Activated B cell treated with CpG ODN at 0.5 μM for 24 hours (primary cell): ENCODE measurements around the gene DONSON. TPM values are rescaled to one million over a fixed set of nuclear protein-coding genes. Genes with fewer than 3 reads are reported as not detected.
"Not testable (repeated sequence)": the region's sequence is repeated elsewhere in the genome, so short reads cannot be mapped to it uniquely, and the experiment has no call there.

Experiments used
- ATAC-seq: fragments of 200-7000 bp; cut with Tn5 transposase; one replicate; pipeline ENCODE4 v1.10.0; 2021; ENCODE audit warnings: low read depth, mild to moderate bottlenecking, moderate library complexity
- CTCF ChIA-PET: fragments of 350-600 bp; sonication (Branson Sonifier 250); formaldehyde crosslinking; loops from one replicate; lab custom pipeline; 2021; ENCODE audit warnings: antibody characterized with exemption; lab: Charles Lee
- POLR2A ChIA-PET: fragments of 350-600 bp; sonication (Branson Sonifier 250); formaldehyde crosslinking; loops from one replicate; lab custom pipeline; 2021; ENCODE audit warnings: antibody characterized with exemption; lab: Charles Lee
- DNase-seq: peaks from one replicate; pipeline ENCODE4 v3.0.0; 2022
- H3K27ac Mint-ChIP-seq: one replicate; pipeline ENCODE4 v1.8.0; 2020; ENCODE audit warnings: mixed read lengths
- H3K27me3 Mint-ChIP-seq: one replicate; pipeline ENCODE4 v1.8.0; 2021; ENCODE audit warnings: mixed read lengths
- H3K36me3 Mint-ChIP-seq: one replicate; pipeline ENCODE4 v1.8.0; 2021; ENCODE audit warnings: low read depth, mixed read lengths
- H3K4me1 Mint-ChIP-seq: one replicate; pipeline ENCODE4 v1.8.0; 2021; ENCODE audit warnings: mixed read lengths
- H3K4me3 Mint-ChIP-seq: one replicate; pipeline ENCODE4 v1.8.0; 2020; ENCODE audit warnings: mild to moderate bottlenecking, mixed read lengths
- H3K9me3 Mint-ChIP-seq: one replicate; pipeline ENCODE4 v1.8.0; 2020; ENCODE audit warnings: mixed read lengths
- CTCF ChIP-seq: fragments of 200-600 bp; IDR thresholded peaks from one replicate; pipeline ENCODE4 v1.8.0; 2022; ENCODE audit warnings: antibody characterized with exemption, mild to moderate bottlenecking
- intact Hi-C: fragments of 100-400 bp; cut with micrococcal nuclease; formaldehyde crosslinking; loops from one replicate; pipeline ENCODE4 v1.15.1; 2024
- total RNA-seq: library from RNA; stranded (reverse); gene quantifications from 2 replicates; pipeline ENCODE4 v1.2.3, GENCODE V29; 2022

DONSON gene
- 4.4 and 4.7 TPM in 2 replicates for total RNA-seq

GRCh38 chr21:33588485-33589335, at the start of gene DONSON:
Gene DONSON, minus strand, starts transcription at chr21:33588684. Its CDS starts 43 bp downstream, at chr21:33588641.
- POLR2A ChIA-PET, result interaction anchor here (0.7 to 2.0 kb wide), 9 partner anchors 15 to 147 kb away, joined by 3 to 22 read pairs (median 5); partner anchors contain the start of genes CRYZL1, DNAJC28, GART and SON
- DNase-seq (peak; percentile 94), ATAC-seq (peak; percentile 95)
- H3K27ac Mint-ChIP-seq, result peak within 1 kb of the TSS; percentile 56
- TF ChIP-seq CTCF, result no peak
- CTCF ChIA-PET, result interaction anchor here (0.8 to 1.5 kb wide), 3 partner anchors 17 to 257 kb away, joined by 3 to 10 read pairs (median 3); partner anchors contain the start of gene DNAJC28
- H3K9me3 Mint-ChIP-seq, result no peaks in the 10 kb centered on the region
- H3K36me3 Mint-ChIP-seq, result peaks cover 3% of the 10 kb centered on the region
- H3K4me1 Mint-ChIP-seq, result peaks cover 10% of the 10 kb centered on the region
- intact Hi-C loops, result loop anchor here (1.0 to 2.0 kb wide), 5 partner anchors 16 to 110 kb away; partner anchors contain the start of genes CRYZL1, DNAJC28, GART and TMEM50B
- H3K27me3 Mint-ChIP-seq, result no peaks in the 10 kb centered on the region
- peak within 1 kb of the TSS; percentile 90 for H3K4me3 Mint-ChIP-seq

GRCh38 chr21:33634254-33634653, 45.8 kb upstream of the DONSON start:
- intact Hi-C loops, result no loop called here
- ChIA-PET CTCF (no interaction called here), POLR2A (no interaction called here)
- ATAC-seq, result no peak
- Mint-ChIP-seq H3K27ac (no peak overlapping the region), H3K4me1 (peaks cover 3% of the 10 kb centered on the region), H3K36me3 (peaks cover 23% of the 10 kb centered on the region), H3K4me3 (no peak overlapping the region), H3K9me3 (no peaks in the 10 kb centered on the region), H3K27me3 (no peaks in the 10 kb centered on the region)
- no peak for DNase-seq
- TF ChIP-seq CTCF, result no peak

- H3K36me3 Mint-ChIP-seq, result peaks cover 47% of the 10 kb centered on the region
- H3K4me3 Mint-ChIP-seq, CTCF ChIA-PET, ATAC-seq, H3K9me3 Mint-ChIP-seq, DNase-seq, POLR2A ChIA-PET, intact Hi-C loops, H3K27me3 Mint-ChIP-seq, H3K4me1 Mint-ChIP-seq, H3K27ac Mint-ChIP-seq: not testable (repeated sequence)
These were observed 37.7 kb upstream of the DONSON start for GRCh38 chr21:33626151-33626550.

GRCh38 chr21:33622253-33622652, 33.8 kb upstream of the DONSON start:
- Mint-ChIP-seq H3K36me3 (peaks cover 46% of the 10 kb centered on the region), H3K27me3 (no peaks in the 10 kb centered on the region), H3K9me3 (no peaks in the 10 kb centered on the region), H3K4me3 (no peak overlapping the region), H3K27ac (no peak overlapping the region), H3K4me1 (peaks cover 1% of the 10 kb centered on the region)
- ChIA-PET CTCF (no interaction called here), POLR2A (no interaction called here)
- DNase-seq (no peak), ATAC-seq (no peak)
- intact Hi-C loops, result no loop called here
- no peak for TF ChIP-seq CTCF

- H3K9me3 Mint-ChIP-seq, result no peaks in the 10 kb centered on the region
- ChIA-PET CTCF (interaction anchor here (2.5 kb wide), 1 partner anchor 14 kb away, joined by 10 read pairs; no protein-coding TSS in a partner anchor), POLR2A (no interaction called here)
- H3K4me1 Mint-ChIP-seq, result peaks cover 1% of the 10 kb centered on the region
- no peak for TF ChIP-seq CTCF
- intact Hi-C loops, result no loop called here
- peaks cover 50% of the 10 kb centered on the region for H3K36me3 Mint-ChIP-seq
- DNase-seq (no peak), ATAC-seq (no peak)
- no peaks in the 10 kb centered on the region for H3K27me3 Mint-ChIP-seq
- no peak overlapping the region for H3K27ac Mint-ChIP-seq
- H3K4me3 Mint-ChIP-seq, result no peak overlapping the region
These were observed 31.2 kb upstream of the DONSON start for GRCh38 chr21:33619726-33620125.
